Islet of Langerhans (tissue), 1 donor: ENCODE data around the gene SEL1L.
"Not testable (repeated sequence)": the region's sequence is repeated elsewhere in the genome, so short reads cannot be mapped to it uniquely, and the experiment has no call there.

Source experiments
- FAIRE-seq: peaks from one replicate; lab custom pipeline; 2011; peaks lifted over from hg19 to GRCh38; lab: Jason Lieb, UNC

Gene SEL1L

DNA sequence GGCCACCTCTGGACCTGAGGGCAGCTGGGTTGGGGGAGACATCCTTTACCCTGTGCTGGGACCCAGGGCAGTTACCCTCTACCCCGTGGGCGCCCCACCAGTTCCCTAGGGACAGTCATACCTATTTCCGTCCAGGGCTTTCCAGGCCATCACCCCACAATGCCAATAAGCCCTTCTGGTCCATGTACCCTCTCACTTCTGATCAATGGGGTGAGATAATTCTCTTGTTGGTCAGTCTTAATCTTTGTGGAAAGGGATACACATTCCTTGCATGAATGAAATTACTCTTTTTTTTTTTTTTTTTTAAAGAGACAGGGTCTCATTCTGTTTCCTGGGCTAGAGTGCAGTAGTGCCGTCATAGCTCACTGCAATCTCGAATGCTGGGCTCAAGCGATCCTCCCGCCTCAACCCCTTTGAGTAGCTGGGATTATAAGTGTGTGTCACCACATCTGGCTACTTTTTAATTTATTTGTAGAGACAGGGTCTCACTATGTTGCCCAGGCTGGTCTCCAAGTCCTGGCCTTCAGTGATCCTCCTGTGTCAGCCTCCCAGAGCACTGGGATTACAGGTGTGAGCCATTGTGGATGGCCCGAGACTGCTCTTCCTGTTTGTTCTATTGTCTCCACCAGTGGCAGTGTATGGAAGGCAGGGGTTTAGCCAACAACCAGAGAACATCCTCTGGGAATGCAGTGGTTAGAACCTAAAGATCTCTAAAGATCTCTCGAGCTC lies 87.2 kb downstream of the SEL1L start:
- no peak for FAIRE-seq

- FAIRE-seq = no peak
Measured at GRCh38 chr14:81441626-81442134, 92.0 kb downstream of the SEL1L start.

GRCh38 chr14:81440041-81440440 lies 93.6 kb downstream of the SEL1L start:
- FAIRE-seq = no peak

- FAIRE-seq = no peak
Measured at GRCh38 chr14:81437244-81437643, 96.4 kb downstream of the SEL1L start.

GRCh38 chr14:81436296-81437138 lies 97.1 kb downstream of the SEL1L start:
- FAIRE-seq = no peak

DNA sequence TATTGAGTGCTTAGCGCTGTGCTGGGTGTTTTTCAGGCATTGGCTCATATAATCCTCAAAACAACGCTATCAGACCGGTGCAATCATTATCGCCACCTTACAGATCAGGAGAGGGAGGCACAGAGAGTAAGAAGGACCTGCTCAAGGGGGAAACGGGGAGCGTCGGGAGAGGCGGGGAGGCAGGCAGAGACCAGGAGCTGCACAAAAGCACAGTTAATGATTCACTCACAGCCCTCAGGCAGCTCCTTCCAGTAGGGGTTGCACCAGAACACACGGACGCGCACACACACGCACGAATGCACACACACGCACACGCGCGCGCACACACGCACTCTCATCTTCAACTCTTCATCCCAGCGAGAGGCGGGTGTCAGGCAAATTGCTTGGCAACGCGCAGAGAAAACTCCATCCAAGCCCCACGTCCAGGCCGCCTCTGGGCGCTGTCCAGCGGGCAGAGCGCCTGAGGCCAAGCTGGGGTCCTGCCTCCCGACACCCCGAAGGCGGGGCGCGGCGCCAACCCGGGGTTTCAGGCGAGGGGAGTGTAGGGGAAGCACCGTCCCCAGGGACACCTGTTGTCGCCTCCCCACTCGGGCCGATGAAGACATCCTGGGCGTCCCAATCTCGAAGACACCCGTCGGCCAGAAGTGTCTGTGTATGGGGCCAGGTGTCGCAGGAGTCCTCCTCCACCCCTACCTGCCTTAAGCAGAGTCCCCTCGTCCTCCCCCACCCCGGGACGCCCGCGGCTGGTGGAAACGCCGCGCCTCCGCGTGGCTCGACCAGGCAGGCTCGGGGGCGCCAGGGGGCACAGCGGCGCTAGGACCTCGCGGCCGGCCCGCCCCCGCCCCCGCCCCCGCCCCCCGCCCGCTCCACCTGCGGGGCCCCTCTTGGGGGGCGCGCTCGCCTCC lies 98.0 kb downstream of the SEL1L start:
- no peak for FAIRE-seq

- FAIRE-seq = no peak
Measured at GRCh38 chr14:81435048-81435390, 98.6 kb downstream of the SEL1L start.

- FAIRE-seq = no peak
Measured at GRCh38 chr14:81434230-81434629, 99.4 kb downstream of the SEL1L start.

- no peak for FAIRE-seq
Measured at GRCh38 chr14:81433378-81433777, 100.3 kb downstream of the SEL1L start.

GRCh38 chr14:81432219-81432661 lies 101.4 kb downstream of the SEL1L start:
- FAIRE-seq = no peak

DNA sequence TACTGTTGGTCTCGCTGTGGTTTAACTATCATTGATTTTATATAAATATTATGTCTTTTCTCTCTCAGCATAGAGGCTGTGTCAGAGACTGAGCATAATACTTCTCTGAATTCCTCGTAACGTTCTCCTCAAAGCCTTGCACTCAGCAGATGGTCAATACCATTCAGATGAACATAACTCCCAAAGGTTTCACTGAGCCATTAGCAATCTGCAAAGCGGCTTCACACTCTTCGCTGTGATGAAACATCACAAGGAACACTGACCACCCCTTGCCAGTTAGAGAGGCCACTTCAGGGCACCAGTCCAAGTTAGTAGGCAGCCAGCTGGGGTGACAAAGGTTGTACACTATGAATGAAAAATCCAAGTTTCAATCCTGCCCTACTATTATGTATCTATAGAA lies 103.4 kb downstream of the SEL1L start:
- FAIRE-seq = no peak

DNA sequence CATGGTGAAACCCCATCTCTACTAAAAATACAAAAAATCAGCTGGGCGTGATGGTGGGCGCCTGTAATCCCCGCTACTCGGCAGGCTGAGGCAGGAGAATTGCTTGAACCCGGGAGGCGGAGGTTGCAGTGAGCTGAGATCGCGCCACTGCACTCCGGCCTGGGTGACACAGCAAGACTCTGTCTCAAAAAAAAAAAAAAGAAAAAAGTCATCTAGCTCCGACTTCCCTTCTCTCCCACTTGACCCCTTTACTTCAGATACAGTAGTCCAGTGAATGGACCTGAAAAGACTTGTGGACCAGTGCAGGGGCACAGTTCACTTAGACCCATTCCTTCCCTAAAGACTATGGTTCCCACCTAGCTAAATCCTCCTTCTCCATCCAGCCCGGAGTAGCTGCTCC lies 103.9 kb downstream of the SEL1L start:
- FAIRE-seq = not testable (repeated sequence)

GRCh38 chr14:81429028-81429427 lies 104.6 kb downstream of the SEL1L start:
- no peak for FAIRE-seq

DNA sequence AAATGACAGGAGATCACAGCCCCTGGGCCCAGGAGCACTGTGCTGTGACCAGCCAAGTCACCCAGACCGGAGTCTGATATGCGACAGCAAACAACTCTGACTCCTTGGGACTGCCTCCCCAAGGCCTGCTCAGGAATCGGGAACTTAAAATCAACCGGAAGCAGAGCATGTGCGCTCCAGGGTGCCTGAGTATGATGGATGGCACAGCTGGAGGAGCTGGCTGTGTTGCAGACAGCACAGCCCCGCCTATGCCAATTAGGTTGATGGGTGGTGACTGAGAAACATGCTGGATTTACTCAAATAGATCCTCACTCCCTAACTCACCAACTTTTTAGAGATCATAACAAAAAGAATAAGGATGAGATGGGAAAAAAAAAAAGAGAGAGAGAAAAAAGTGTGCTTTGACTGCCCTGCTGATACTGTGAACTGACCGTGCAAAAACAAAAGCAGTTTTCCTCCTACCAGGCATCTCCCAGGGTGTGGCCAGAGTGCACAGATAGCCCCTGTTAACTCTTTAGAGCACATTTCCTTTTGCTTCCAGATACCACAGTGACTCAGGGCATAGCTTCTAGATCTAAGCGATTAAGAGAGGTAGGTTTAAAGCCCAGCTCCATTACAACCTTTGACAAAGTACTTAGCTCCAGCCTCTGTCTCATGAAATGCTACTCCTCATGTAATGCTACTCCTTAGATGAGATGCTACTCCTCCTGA lies 106.2 kb downstream of the SEL1L start:
- no peak for FAIRE-seq

DNA sequence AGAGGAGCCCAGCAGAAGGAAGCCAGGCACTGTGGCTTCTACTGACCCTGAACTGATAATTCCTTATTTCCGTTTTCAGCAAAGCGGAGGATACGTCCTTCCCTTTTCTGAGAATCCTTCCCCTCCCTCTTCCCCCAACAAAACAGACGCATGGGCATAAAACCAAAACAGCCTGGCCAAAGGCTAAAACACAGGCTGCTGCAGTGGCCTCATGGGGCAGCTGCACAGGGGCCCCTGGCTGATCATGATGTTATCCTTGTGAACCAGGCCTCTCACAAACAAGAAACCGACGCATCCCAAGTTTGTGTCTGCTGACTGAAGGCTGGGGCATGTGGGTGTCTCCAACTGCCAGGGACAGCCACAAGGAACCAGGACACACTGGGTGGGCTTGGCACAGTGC lies 110.1 kb downstream of the SEL1L start:
- no peak for FAIRE-seq
